NCI-H2196 (cell line): ENCODE measurements around the gene NUP210L.
A peak's percentile ranks its signal among the peaks of the same experiment; 100 is the strongest.

Experiments
- DNase-seq: peaks from one replicate; lab custom pipeline; 2025; ENCODE audit not compliant: unreplicated experiment; lab: John Stamatoyannopoulos, UW

The NUP210L gene

DNA sequence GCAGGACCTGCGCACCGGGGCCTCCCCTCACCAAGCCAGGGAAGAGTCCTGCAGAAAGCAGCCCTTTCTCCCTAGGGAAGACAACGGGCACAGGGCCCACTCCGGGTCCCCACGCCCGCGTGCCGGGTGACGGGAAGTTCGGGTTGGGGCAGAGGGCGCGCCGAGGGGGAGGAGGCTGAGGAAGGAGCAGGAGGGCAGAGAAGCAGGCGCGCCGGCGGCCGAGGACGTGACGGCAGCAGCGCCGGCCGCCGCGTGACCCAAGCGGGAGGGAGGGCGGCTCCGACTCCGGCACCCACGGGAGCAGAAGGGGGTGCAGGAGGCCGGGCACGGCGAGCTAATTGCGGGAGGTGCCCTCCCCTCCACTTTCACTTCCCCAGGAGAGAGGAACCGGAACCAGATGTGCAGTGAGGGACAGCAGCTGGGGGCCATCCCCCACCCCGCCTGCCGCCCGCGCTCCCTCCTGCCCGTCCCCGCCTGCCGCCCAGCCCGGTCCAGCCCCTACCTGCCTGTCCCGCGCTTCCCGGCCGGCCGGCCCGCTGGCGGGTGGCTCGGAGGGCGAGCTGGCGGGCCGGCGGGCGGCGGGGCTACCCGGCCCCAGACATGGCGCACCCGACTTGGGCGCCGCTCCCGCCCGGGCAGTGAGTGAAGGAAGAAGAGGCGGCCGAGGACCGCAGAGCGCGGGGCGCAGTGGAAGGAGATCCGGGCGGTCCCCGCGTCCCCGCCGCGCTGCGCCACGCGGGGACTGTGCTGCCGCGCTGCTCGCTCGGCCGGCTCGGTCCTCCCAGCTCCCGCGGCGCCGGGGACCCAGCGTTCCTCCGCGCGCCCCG lies 208.9 kb downstream of the NUP210L start:
- DNase-seq, result peak; percentile 56

DNA sequence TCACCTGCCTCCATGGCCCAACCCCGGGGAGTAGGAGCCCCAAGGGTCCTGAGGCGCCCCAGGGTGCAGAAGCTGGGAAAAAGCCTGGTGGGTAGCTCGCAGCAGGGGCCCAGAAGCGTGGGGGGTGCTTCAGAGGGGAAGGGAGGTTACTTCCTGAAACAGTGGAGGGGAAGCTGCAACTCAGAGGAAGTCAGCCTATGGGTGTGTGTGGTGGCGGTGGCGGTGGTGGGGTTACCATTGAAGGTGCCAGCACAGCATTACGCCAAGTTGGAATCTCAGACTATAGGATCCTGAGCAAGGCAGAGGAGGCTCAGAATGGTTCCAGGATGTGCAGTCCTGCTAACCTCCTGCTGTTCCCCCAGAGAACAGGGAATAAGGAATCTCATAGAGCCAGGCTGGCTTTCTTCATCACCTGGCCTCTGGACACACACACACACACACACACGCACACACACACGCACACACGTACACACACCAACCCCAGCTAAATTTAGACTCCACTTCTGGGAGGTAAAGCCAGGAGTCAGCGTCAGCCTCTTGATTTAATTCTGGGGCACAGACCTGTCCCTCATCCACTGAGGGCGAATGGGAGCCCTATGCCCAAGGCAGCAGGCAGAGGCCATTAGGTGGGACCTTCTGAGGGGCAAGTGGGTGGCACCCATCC lies 209.6 kb downstream of the NUP210L start:
- no peak for DNase-seq

DNA sequence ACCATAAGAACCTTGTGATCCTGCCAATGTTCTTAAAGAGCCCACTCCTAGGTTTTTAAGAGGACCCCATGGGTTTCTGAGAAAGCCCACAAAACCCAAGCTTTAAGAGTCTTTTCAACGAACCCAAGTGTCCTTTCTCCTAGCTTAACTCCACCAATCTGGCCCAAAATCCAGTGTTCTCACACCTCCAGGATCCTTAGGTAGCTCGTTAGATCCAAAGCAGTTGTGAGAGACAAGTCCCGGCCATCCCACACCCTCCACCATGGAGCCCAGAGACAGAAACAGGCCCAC lies 210.1 kb downstream of the NUP210L start:
- no peak for DNase-seq

DNA sequence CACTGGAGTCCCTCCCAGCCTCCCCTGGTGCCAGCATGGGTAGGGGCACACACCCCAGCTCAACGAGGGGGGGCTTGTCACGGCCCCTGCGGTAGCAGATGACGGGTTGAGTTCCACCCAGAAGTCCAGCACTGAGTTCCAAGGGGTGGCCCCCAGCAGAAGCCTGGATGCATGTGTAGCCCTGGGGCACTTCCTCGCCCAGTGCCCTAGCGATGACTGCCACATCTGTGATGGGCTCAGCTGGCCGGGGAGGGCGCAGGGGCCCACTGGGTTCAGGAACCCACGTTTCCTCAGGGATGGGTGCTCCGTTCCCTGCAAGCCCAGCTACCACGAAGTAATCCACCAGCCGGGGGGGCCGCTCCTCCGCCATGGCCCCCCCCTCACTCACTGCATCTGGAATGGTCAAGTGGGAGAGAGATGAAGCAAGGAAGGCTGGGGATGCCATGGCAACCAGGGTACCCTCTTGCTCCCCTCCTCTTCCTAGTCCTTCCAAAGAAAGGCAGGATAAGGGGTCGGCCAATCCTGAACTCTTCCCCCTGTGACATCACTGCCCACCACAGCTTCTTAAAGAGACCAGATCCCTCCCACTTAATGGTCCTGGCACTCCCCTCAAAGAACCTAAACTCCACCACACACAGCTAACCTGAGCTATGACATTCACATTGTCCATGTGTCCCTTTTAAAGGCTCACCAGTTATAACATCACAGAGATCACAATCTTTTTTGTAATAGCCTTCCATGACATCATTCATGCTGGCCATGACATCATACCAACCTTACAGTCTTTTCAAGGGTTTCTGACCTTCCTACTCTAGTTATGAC lies 210.7 kb downstream of the NUP210L start:
- no peak for DNase-seq

DNA sequence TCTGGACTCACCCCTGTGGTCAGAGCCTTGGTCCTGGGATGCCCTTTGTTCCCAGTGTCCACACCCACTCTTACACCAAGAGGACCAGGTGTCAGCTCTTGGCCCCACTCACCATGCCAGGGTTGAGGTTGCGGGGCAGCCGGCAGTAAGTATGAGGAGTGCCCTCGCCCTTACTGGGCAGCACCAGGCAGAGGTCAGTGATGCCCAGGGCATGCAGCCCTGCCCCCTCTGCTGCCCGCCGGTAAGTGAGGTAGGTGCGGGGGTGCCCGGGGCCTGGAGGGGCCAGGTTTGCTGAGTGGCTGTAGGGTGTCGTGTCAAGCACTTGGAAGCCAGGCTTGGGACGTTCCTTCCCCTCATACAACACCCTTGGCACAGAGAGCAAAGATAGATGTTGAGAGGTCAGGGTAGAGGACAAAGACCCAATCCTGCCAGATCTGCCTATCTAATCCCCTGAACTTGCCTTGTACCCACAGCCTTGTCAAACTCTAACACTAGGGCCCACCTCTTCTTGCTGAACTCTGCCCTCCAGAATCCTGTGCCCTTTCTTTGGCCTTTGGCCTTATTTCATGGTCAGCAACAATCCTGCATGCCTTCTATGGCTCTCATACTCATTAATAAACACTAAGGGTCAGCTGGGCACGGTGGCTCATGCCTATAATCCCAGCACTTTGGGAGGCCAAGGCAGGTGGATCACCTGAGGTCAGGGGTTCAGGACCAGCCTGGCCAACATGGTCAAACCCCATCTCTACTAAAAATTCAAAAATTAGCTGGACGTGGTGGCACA lies 211.9 kb downstream of the NUP210L start:
- DNase-seq, result no peak
